IPS-15b (cell line): ENCODE data around the gene SMIM33.
"Not testable (repeated sequence)": the region's sequence is repeated elsewhere in the genome, so short reads cannot be mapped to it uniquely, and the experiment has no call there.

Experiments
- H3K27me3 ChIP-seq: one replicate; pipeline ENCODE4 v1.6.1; 2013; ENCODE audit warnings: low read length; ENCODE audit not compliant: control insufficient read depth, insufficient read depth
- H3K36me3 ChIP-seq: one replicate; pipeline ENCODE4 v1.6.1; 2013; ENCODE audit warnings: low read length; ENCODE audit not compliant: control insufficient read depth, insufficient read depth
- H3K4me1 ChIP-seq: one replicate; pipeline ENCODE4 v1.6.1; 2013; ENCODE audit warnings: mild to moderate bottlenecking, low read length; ENCODE audit not compliant: control insufficient read depth, insufficient read depth
- H3K4me3 ChIP-seq: one replicate; pipeline ENCODE4 v1.5.1; 2013; ENCODE audit warnings: low read depth, low read length
- H3K9ac ChIP-seq: one replicate; pipeline ENCODE4 v1.6.1; 2013; ENCODE audit warnings: low read depth, mild to moderate bottlenecking, low read length
- H3K9me3 ChIP-seq: one replicate; pipeline ENCODE4 v1.6.1; 2013; ENCODE audit warnings: mild to moderate bottlenecking, low read length; ENCODE audit not compliant: control insufficient read depth, insufficient read depth

Gene SMIM33

GRCh38 chr5:139494832-139495231 lies 24.0 kb downstream of the SMIM33 start:
- Histone ChIP-seq H3K4me1 (no peaks in the 10 kb centered on the region), H3K9ac (no peak overlapping the region), H3K27me3 (no peaks in the 10 kb centered on the region), H3K4me3 (no peak overlapping the region), H3K36me3 (no peaks in the 10 kb centered on the region), H3K9me3 (no peaks in the 10 kb centered on the region)

GRCh38 chr5:139495638-139496435 lies 25.0 kb downstream of the SMIM33 start:
- Histone ChIP-seq H3K4me3 (no peak overlapping the region), H3K36me3 (no peaks in the 10 kb centered on the region), H3K27me3 (no peaks in the 10 kb centered on the region), H3K9me3 (no peaks in the 10 kb centered on the region), H3K4me1 (no peaks in the 10 kb centered on the region), H3K9ac (no peak overlapping the region)

- H3K4me3 ChIP-seq: no peak overlapping the region
These were observed 30.6 kb downstream of the SMIM33 start for GRCh38 chr5:139501381-139501780.

GRCh38 chr5:139503036-139503817 lies 32.4 kb downstream of the SMIM33 start:
- H3K27me3 ChIP-seq, H3K9ac ChIP-seq: not testable (repeated sequence)
- peak overlapping the region; percentile 43 for H3K4me3 ChIP-seq

More at GRCh38 chr5:139501381-139501780, 30.6 kb downstream of the SMIM33 start:
- Histone ChIP-seq H3K9ac (no peak overlapping the region), H3K36me3 (no peaks in the 10 kb centered on the region), H3K9me3 (no peaks in the 10 kb centered on the region), H3K27me3 (no peaks in the 10 kb centered on the region), H3K4me1 (peaks cover 7% of the 10 kb centered on the region)

GRCh38 chr5:139503879-139504278 lies 33.1 kb downstream of the SMIM33 start:
- H3K36me3 ChIP-seq, H3K9me3 ChIP-seq, H3K4me1 ChIP-seq, H3K27me3 ChIP-seq, H3K9ac ChIP-seq: not testable (repeated sequence)
- H3K4me3 ChIP-seq: peak overlapping the region; percentile 43

More at GRCh38 chr5:139503036-139503817, 32.4 kb downstream of the SMIM33 start:
- not testable (repeated sequence) for H3K9me3 ChIP-seq, H3K4me1 ChIP-seq, H3K36me3 ChIP-seq

- not testable (repeated sequence) for H3K9ac ChIP-seq, H3K9me3 ChIP-seq, H3K4me3 ChIP-seq, H3K4me1 ChIP-seq, H3K27me3 ChIP-seq, H3K36me3 ChIP-seq
These were observed 33.9 kb downstream of the SMIM33 start for GRCh38 chr5:139504722-139505121.

- no peak overlapping the region for H3K4me3 ChIP-seq
- no peaks in the 10 kb centered on the region for H3K36me3 ChIP-seq
- no peaks in the 10 kb centered on the region for H3K9me3 ChIP-seq
- H3K4me1 ChIP-seq: no peaks in the 10 kb centered on the region
- H3K27me3 ChIP-seq: no peaks in the 10 kb centered on the region
- H3K9ac ChIP-seq: no peak overlapping the region
These were observed 42.1 kb downstream of the SMIM33 start for GRCh38 chr5:139512786-139513390.

GRCh38 chr5:139513434-139513833 lies 42.6 kb downstream of the SMIM33 start:
- H3K4me3 ChIP-seq, H3K4me1 ChIP-seq, H3K9me3 ChIP-seq, H3K9ac ChIP-seq, H3K36me3 ChIP-seq, H3K27me3 ChIP-seq: not testable (repeated sequence)

GRCh38 chr5:139513852-139514485 lies 43.2 kb downstream of the SMIM33 start:
- Histone ChIP-seq H3K9ac (no peak overlapping the region), H3K27me3 (no peaks in the 10 kb centered on the region), H3K36me3 (no peaks in the 10 kb centered on the region), H3K4me3 (no peak overlapping the region), H3K4me1 (peaks cover 5% of the 10 kb centered on the region), H3K9me3 (no peaks in the 10 kb centered on the region)

GRCh38 chr5:139514486-139514856 lies 43.7 kb downstream of the SMIM33 start:
- H3K9ac ChIP-seq: no peak overlapping the region
- H3K4me1 ChIP-seq: peaks cover 5% of the 10 kb centered on the region
- no peaks in the 10 kb centered on the region for H3K27me3 ChIP-seq
- no peaks in the 10 kb centered on the region for H3K36me3 ChIP-seq
- no peaks in the 10 kb centered on the region for H3K9me3 ChIP-seq
- H3K4me3 ChIP-seq: no peak overlapping the region

- Histone ChIP-seq H3K27me3 (peaks cover 4% of the 10 kb centered on the region), H3K36me3 (no peaks in the 10 kb centered on the region), H3K9me3 (no peaks in the 10 kb centered on the region), H3K4me1 (peaks cover 5% of the 10 kb centered on the region), H3K4me3 (peak overlapping the region; percentile 58), H3K9ac (peak overlapping the region; percentile 57)
These were observed 47.1 kb downstream of the SMIM33 start for GRCh38 chr5:139517683-139518564.
